DOHH2 (cell line): ENCODE measurements around the gene SNRK.

ENCODE experiments used
- H3F3A ChIP-seq: fragments of 200-600 bp; sonication (generic), shearing (Covaris generic); 2 replicates; pipeline ENCODE4 v1.6.0; 2016; ENCODE audit warnings: antibody characterized with exemption, mild to moderate bottlenecking; ENCODE audit not compliant: control insufficient read depth, insufficient read depth
- H3K27ac ChIP-seq: fragments of 200-600 bp; sonication (generic); 2 replicates; pipeline ENCODE4 v1.5.1; 2014; ENCODE audit warnings: low read depth, mild to moderate bottlenecking, low read length, moderate library complexity
- H3K27me3 ChIP-seq: fragments of 200-600 bp; sonication (generic); 2 replicates; pipeline ENCODE4 v1.6.1; 2014; ENCODE audit warnings: mild to moderate bottlenecking, low read length, mixed read lengths; ENCODE audit not compliant: control insufficient read depth
- H3K36me3 ChIP-seq: fragments of 200-600 bp; sonication (generic); 2 replicates; pipeline ENCODE4 v1.6.1; 2014; ENCODE audit warnings: mild to moderate bottlenecking, low read length, moderate library complexity, mixed read lengths; ENCODE audit not compliant: control insufficient read depth
- H3K4me1 ChIP-seq: fragments of 200-600 bp; sonication (generic); 2 replicates; pipeline ENCODE4 v1.6.1; 2014; ENCODE audit warnings: mild to moderate bottlenecking, low read length, mixed read lengths; ENCODE audit not compliant: control insufficient read depth
- H3K4me2 ChIP-seq: fragments of 200-600 bp; sonication (generic); 2 replicates; pipeline ENCODE4 v1.6.0; 2014; ENCODE audit warnings: mild to moderate bottlenecking, low read length, moderate library complexity
- H3K4me3 ChIP-seq: fragments of 200-600 bp; sonication (generic); 2 replicates; pipeline ENCODE4 v1.5.1; 2014; ENCODE audit warnings: mild to moderate bottlenecking, low read length, mixed read lengths
- H3K79me2 ChIP-seq: fragments of 200-600 bp; sonication (generic); 2 replicates; pipeline ENCODE4 v1.6.1; 2014; ENCODE audit warnings: mild to moderate bottlenecking, low read length, mixed read lengths; ENCODE audit not compliant: control insufficient read depth
- H3K9me2 ChIP-seq: fragments of 200-600 bp; sonication (generic); replicated peaks from 2 replicates; pipeline ENCODE4 v1.6.1; 2014; ENCODE audit warnings: mild to moderate bottlenecking, low read length, mixed read lengths; ENCODE audit not compliant: control insufficient read depth
- H3K9me3 ChIP-seq: fragments of 200-600 bp; sonication (generic); 2 replicates; pipeline ENCODE4 v1.6.1; 2014; ENCODE audit warnings: antibody characterized with exemption, low read length, mixed read lengths; ENCODE audit not compliant: control insufficient read depth, insufficient read depth
- H4K20me1 ChIP-seq: fragments of 200-600 bp; sonication (generic); 2 replicates; pipeline ENCODE4 v1.6.0; 2014; ENCODE audit warnings: low read depth, mild to moderate bottlenecking, antibody characterized with exemption, low read length, moderate library complexity; ENCODE audit not compliant: control insufficient read depth, insufficient read depth
- CTCF ChIP-seq: fragments of 200-600 bp; sonication (generic); IDR thresholded peaks from one replicate; pipeline ENCODE4 v1.5.1; 2014; ENCODE audit warnings: antibody characterized with exemption, mild to moderate bottlenecking, low read depth, low read length; ENCODE audit not compliant: poor library complexity, severe bottlenecking
- EZH2phosphoT487 ChIP-seq: fragments of 200-600 bp; sonication (generic); IDR thresholded peaks from 2 replicates; pipeline ENCODE4 v1.6.1; 2017; ENCODE audit warnings: borderline replicate concordance, mild to moderate bottlenecking, antibody characterized with exemption, low read length, moderate library complexity, mixed read lengths

The SNRK gene

DNA sequence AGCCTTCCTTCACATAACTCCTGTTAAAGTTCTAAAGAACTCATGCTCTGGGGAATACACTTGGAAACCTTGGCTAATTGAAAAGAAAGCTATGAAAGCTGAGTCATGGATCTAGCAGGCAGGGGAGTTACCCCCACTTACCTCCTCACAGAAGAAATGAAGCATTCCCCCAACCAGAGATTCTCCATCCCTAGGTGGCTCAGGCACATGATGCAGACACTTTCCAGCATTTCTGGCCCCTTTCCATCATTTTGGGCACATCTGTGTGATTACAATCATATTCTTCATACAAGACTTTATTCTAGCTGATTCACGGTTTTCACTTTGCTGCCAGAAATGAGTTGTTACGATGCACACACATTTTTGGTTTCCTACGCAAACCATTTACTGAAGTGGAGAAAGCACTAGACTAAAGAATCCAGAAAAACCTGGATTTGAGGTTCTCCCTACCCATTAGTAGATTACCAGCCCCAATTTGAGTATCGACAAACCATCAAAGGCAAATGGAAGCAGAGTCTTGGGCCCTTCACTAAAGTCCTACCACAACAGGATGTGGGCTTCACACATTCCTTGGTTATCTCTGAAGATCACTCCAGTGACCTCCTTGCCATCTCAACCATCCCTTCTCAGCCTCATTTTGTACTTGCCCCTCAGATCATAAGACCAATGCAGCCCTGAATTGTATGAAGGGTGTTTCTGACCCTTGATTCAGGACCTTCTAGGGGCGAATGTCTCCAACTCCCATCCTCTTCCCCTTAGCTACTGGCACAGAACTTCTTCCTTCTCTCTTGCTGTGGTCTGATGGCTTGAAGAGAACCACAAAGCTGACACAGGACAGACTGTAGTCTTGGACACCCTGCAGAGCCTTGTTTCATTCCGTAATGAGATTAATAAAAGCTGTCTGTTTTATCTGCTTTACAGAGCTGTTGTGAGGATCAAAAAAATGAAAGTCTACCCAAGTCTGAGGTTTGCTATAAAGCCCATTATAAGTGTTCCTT is 42.5 kb upstream of the SNRK start:
- Histone ChIP-seq H3K4me3 (no peak overlapping the region), H3K4me2 (no peak overlapping the region), H3F3A (no peaks in the 10 kb centered on the region), H3K27me3 (peaks cover 3% of the 10 kb centered on the region; the same call in 1 of the 2 replicates), H3K9me3 (no peaks in the 10 kb centered on the region), H4K20me1 (no peaks in the 10 kb centered on the region), H3K79me2 (no peaks in the 10 kb centered on the region), H3K4me1 (peaks cover 10% of the 10 kb centered on the region; the same call in 1 of the 2 replicates), H3K27ac (no peak overlapping the region), H3K36me3 (no peaks in the 10 kb centered on the region), H3K9me2 (no peaks in the 10 kb centered on the region)
- no peak for TF ChIP-seq EZH2phosphoT487
- TF ChIP-seq CTCF: no peak

DNA sequence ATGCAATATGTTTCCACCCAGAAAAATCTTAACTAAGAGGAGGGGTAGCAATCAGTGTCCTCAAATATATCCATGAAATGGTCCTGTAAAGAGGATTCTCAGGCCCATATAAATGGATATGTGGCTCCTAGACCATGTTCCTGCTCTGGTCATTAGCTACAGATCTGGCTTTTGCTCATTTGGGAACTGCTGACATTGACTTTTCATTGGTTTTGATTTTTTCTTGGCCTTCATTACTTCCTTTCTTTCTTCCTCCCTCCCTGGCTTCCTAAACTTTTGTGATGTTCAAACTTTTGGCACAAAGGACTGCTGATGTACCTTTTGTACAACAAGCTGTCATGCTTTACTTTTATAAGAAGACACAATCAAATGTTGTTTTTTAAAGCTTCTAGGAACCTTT is 41.6 kb upstream of the SNRK start:
- no peaks in the 10 kb centered on the region for H3F3A ChIP-seq

DNA sequence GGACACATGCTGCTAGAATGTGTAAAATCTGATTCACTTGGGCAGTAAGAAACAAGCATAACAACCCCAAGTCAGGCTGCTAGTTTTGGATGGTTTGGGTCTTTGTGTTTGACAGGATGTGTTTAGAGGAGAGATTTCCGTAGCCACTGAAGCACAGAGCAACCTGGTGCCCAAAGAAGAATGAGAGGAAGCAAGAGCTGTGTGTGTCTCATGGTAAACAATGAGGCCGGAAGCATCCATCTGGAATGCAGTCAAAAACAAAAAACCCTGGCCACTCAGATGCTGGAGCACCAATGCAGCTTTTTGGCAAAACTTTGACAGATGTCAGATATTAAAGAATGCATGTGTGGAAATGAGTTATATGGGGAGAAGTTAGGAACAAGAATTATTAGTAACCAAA is 39.4 kb upstream of the SNRK start:
- no peak for TF ChIP-seq EZH2phosphoT487
- no peak for TF ChIP-seq CTCF
- H3K79me2 ChIP-seq: no peaks in the 10 kb centered on the region
- H3K27me3 ChIP-seq: peaks cover 3% of the 10 kb centered on the region; the same call in 1 of the 2 replicates
- no peak overlapping the region for H3K4me3 ChIP-seq
- H3K4me2 ChIP-seq: no peak overlapping the region
- peaks cover 10% of the 10 kb centered on the region; the same call in 1 of the 2 replicates for H3K4me1 ChIP-seq
- no peaks in the 10 kb centered on the region for H3F3A ChIP-seq
- H3K36me3 ChIP-seq: no peaks in the 10 kb centered on the region
- no peaks in the 10 kb centered on the region for H3K9me3 ChIP-seq
- H3K27ac ChIP-seq: no peak overlapping the region
- H3K9me2 ChIP-seq: no peaks in the 10 kb centered on the region
- H4K20me1 ChIP-seq: no peaks in the 10 kb centered on the region

More for the DNA sequence above, 41.6 kb upstream of the SNRK start:
- Histone ChIP-seq H3K4me1 (peaks cover 10% of the 10 kb centered on the region; the same call in 1 of the 2 replicates), H3K4me3 (no peak overlapping the region), H3K4me2 (no peak overlapping the region), H3K9me3 (no peaks in the 10 kb centered on the region), H3K36me3 (no peaks in the 10 kb centered on the region), H3K9me2 (no peaks in the 10 kb centered on the region), H4K20me1 (no peaks in the 10 kb centered on the region), H3K27ac (no peak overlapping the region), H3K79me2 (no peaks in the 10 kb centered on the region), H3K27me3 (peaks cover 3% of the 10 kb centered on the region; the same call in 1 of the 2 replicates)
- no peak for TF ChIP-seq EZH2phosphoT487
- TF ChIP-seq CTCF: no peak
